T-cell (primary cell): ENCODE results near the gene P2RX4. TPM values are rescaled to one million over a fixed set of nuclear protein-coding genes. Genes with fewer than 3 reads are reported as not detected.

Source experiments
- ATAC-seq, 4 experiments: fragments of 200-7000 bp in 3 of 4; fragments of 150-1000 bp in 1 of 4; cut with Tn5 transposase; replicated peaks in 1 of 4; 1 replicate in 3 of 4; 2 replicates in 1 of 4; pipeline ENCODE4 v1.10.0; 2021; ENCODE audit warnings: moderate library complexity in 3 of 4, mild to moderate bottlenecking in 2 of 4, moderate number of reproducible peaks in 1 of 4
- CTCF ChIA-PET, 2 donors: fragments of 300-600 bp; sonication (Branson Sonifier 250); formaldehyde crosslinking; loops; one replicate each; lab custom pipeline; 2022; ENCODE audit warnings: antibody characterized with exemption in 2 of 2; lab: Charles Lee
- POLR2A ChIA-PET, 2 donors: fragments of 300-600 bp; sonication (Branson Sonifier 250); formaldehyde crosslinking; loops; one replicate each; lab custom pipeline; 2022; ENCODE audit warnings: antibody characterized with exemption in 2 of 2; lab: Charles Lee
- DNase-seq, 35 experiments: peaks; one replicate each; pipeline versions ENCODE4 v3.0.0 to v3.0.0-alpha.2; 2013 to 2023
- H3K27ac ChIP-seq: one replicate; pipeline ENCODE4 v1.5.1; 2013; ENCODE audit warnings: low read length
- H3K27me3 ChIP-seq, 2 experiments: replicated peaks in 1 of 2; 1 replicate in 1 of 2; 2 replicates in 1 of 2; pipeline versions ENCODE4 v1.6.1 to v1.7.0; 2013; ENCODE audit warnings: low read length in 1 of 2, mixed read lengths in 1 of 2; ENCODE audit not compliant: control insufficient read depth in 2 of 2, insufficient read depth in 2 of 2; ENCODE audit errors: extremely low read depth in 1 of 2
- H3K36me3 ChIP-seq, 2 donors: 1 replicate in 1 of 2; 2 replicates in 1 of 2; pipeline versions ENCODE4 v1.6.1 to v1.7.0; 2013; ENCODE audit warnings: low read length in 1 of 2; ENCODE audit not compliant: control insufficient read depth in 2 of 2, insufficient read depth in 1 of 2; ENCODE audit errors: extremely low read depth in 1 of 2
- H3K4me1 ChIP-seq, 2 experiments: 1 replicate in 1 of 2; 2 replicates in 1 of 2; pipeline versions ENCODE4 v1.6.1 to v1.7.0; 2013; ENCODE audit warnings: low read length in 2 of 2, mixed read lengths in 1 of 2; ENCODE audit not compliant: insufficient read depth in 2 of 2, control insufficient read depth in 1 of 2; ENCODE audit errors: extremely low read depth in 1 of 2
- H3K4me3 ChIP-seq, 2 donors: 1 replicate in 1 of 2; 2 replicates in 1 of 2; pipeline versions ENCODE4 v1.5.1 to v1.7.0; 2013; ENCODE audit warnings: mild to moderate bottlenecking in 2 of 2, low read length in 1 of 2, moderate library complexity in 1 of 2; ENCODE audit not compliant: control insufficient read depth in 1 of 2; ENCODE audit errors: extremely low read depth in 1 of 2
- H3K9me3 ChIP-seq: 2 replicates; pipeline ENCODE4 v1.7.0; 2013
- H3K27ac Mint-ChIP-seq, 2 donors: one replicate each; pipeline ENCODE4 v1.8.0; 2020 to 2021; ENCODE audit warnings: mild to moderate bottlenecking in 2 of 2, mixed read lengths in 2 of 2
- H3K27me3 Mint-ChIP-seq, 2 donors: one replicate each; pipeline ENCODE4 v1.8.0; 2021 to 2022; ENCODE audit warnings: mixed read lengths in 2 of 2
- H3K36me3 Mint-ChIP-seq: one replicate; pipeline ENCODE4 v1.8.0; 2021; ENCODE audit warnings: mixed read lengths
- H3K4me1 Mint-ChIP-seq, 3 donors: one replicate each; pipeline ENCODE4 v1.8.0; 2020 to 2022; ENCODE audit warnings: mixed read lengths in 3 of 3, mild to moderate bottlenecking in 1 of 3
- H3K4me3 Mint-ChIP-seq, 3 donors: one replicate each; pipeline ENCODE4 v1.8.0; 2020 to 2022; ENCODE audit warnings: mild to moderate bottlenecking in 3 of 3, mixed read lengths in 3 of 3, moderate library complexity in 3 of 3
- H3K9me3 Mint-ChIP-seq, 3 donors: one replicate each; pipeline ENCODE4 v1.8.0; 2020 to 2022; ENCODE audit warnings: mixed read lengths in 3 of 3
- WGBS: methylation state at CpG from one replicate; pipeline ENCODE4 v1.1.5; 2013; ENCODE audit warnings: missing lambda C conversion rate; ENCODE audit not compliant: insufficient coverage; 5-methylcytosine and 5-hydroxymethylcytosine counted together
- total RNA-seq, 35 experiments: library from RNA in 6 of 35; stranded (reverse) in 6 of 35; fragments of 120-200 nt in 1 of 35; gene quantifications; one replicate each; pipeline versions ENCODE4 v1.2.1 to v1.2.4 and lab custom pipeline; 2013 to 2026

The P2RX4 gene
- total RNA-seq, 5 donors from 2014 or later (not counting 1 experiment from before 2014, with no cell fraction given): 36.2 to 62.3 (median 36.9) TPM

- H3K27me3 Mint-ChIP-seq: no peaks in the 10 kb centered on the region
- no peak overlapping the region for H3K4me3 Mint-ChIP-seq
- H3K27ac Mint-ChIP-seq: peak overlapping the region in 1 of 2 donors; percentile 48
- peaks cover 33 to 37% (median 35%) of the 10 kb centered on the region in 3 donors for H3K4me1 Mint-ChIP-seq
- no peaks in the 10 kb centered on the region for H3K9me3 Mint-ChIP-seq
- Histone ChIP-seq H3K4me3 (no peak overlapping the region), H3K27me3 (no peaks in the 10 kb centered on the region), H3K27ac (no peak overlapping the region), H3K36me3 (peaks cover 4 to 31% of the 10 kb centered on the region in 2 donors), H3K4me1 (peaks cover 26 to 37% of the 10 kb centered on the region in 2 experiments), H3K9me3 (no peaks in the 10 kb centered on the region)
- no peak for DNase-seq
- ATAC-seq: no peak
- peaks cover 24% of the 10 kb centered on the region for H3K36me3 Mint-ChIP-seq
- ChIA-PET POLR2A (no interaction called here), CTCF (interaction anchor here in 1 of 2 donors (0.6 to 1.1 kb wide), 2 partner anchors 29 to 116 kb away, joined by 3 read pairs; no protein-coding TSS in a partner anchor)
- 94% methylated on average over 8 of the region's 9 CpGs for WGBS
These were observed 26.8 kb downstream of the P2RX4 start for GRCh38 chr12:121236776-121237175.

- DNase-seq: no peak
- Histone ChIP-seq H3K36me3 (peaks cover 3 to 26% of the 10 kb centered on the region in 2 donors), H3K4me1 (peaks cover 26 to 43% of the 10 kb centered on the region in 2 experiments), H3K27ac (no peak overlapping the region), H3K4me3 (no peak overlapping the region), H3K27me3 (no peaks in the 10 kb centered on the region), H3K9me3 (no peaks in the 10 kb centered on the region)
- Mint-ChIP-seq H3K27ac (peak overlapping the region; percentile 97 to 100), H3K4me1 (peaks cover 37 to 41% (median 37%) of the 10 kb centered on the region in 3 donors), H3K27me3 (no peaks in the 10 kb centered on the region), H3K36me3 (peaks cover 20% of the 10 kb centered on the region), H3K9me3 (no peaks in the 10 kb centered on the region), H3K4me3 (peak overlapping the region in 1 of 3 donors; percentile 0)
- no peak for ATAC-seq
- 80% methylated on average over 5 of the region's 8 CpGs for WGBS
- ChIA-PET CTCF (interaction anchor here in 1 of 2 donors (1.1 kb wide), 1 partner anchor 29 kb away, joined by 3 read pairs; no protein-coding TSS in a partner anchor), POLR2A (no interaction called here)
These were observed 27.5 kb downstream of the P2RX4 start for GRCh38 chr12:121237415-121237814.

GRCh38 chr12:121238086-121238485, 28.2 kb downstream of the P2RX4 start:
- CTCF ChIA-PET: interaction anchor here in 1 of 2 donors (0.7 kb wide), 1 partner anchor 525 kb away, joined by 3 read pairs; no protein-coding TSS in a partner anchor

GRCh38 chr12:121238604-121239350, 28.8 kb downstream of the P2RX4 start:
- Mint-ChIP-seq H3K4me3 (peak overlapping the region in 1 of 3 donors; percentile 89), H3K27me3 (no peaks in the 10 kb centered on the region), H3K9me3 (no peaks in the 10 kb centered on the region), H3K4me1 (peaks cover 37 to 49% (median 40%) of the 10 kb centered on the region in 3 donors), H3K27ac (peak overlapping the region; percentile 97 to 100), H3K36me3 (peaks cover 16% of the 10 kb centered on the region)
- Histone ChIP-seq H3K27ac (peak overlapping the region; percentile 95), H3K27me3 (no peaks in the 10 kb centered on the region), H3K4me1 (peaks cover 26 to 45% of the 10 kb centered on the region in 2 experiments), H3K4me3 (no peak overlapping the region), H3K36me3 (peaks cover 2 to 14% of the 10 kb centered on the region in 2 donors), H3K9me3 (no peaks in the 10 kb centered on the region)
- ChIA-PET POLR2A (interaction anchor here (0.5 to 0.8 kb wide), 5 partner anchors 9 to 1269 kb away, joined by 3 to 10 read pairs (median 3); partner anchors contain the start of genes CAMKK2 (in 1 of the 2) and RPLP0 (in 1 of the 2)), CTCF (interaction anchor here (0.6 to 1.2 kb wide), 5 partner anchors 8 to 526 kb away, joined by 3 to 4 read pairs (median 3); no protein-coding TSS in a partner anchor)
- ATAC-seq (no peak), DNase-seq (no peak)
- 50% methylated on average over 2 of the region's 7 CpGs for WGBS

More at GRCh38 chr12:121238086-121238485, 28.2 kb downstream of the P2RX4 start:
- no peaks in the 10 kb centered on the region for H3K9me3 ChIP-seq
- H3K36me3 ChIP-seq: peaks cover 0 to 20% of the 10 kb centered on the region in 2 donors
- H3K4me1 Mint-ChIP-seq: peaks cover 37 to 42% (median 37%) of the 10 kb centered on the region in 3 donors
- H3K27me3 Mint-ChIP-seq: no peaks in the 10 kb centered on the region
- WGBS: 94% methylated on average over 4 of the region's 4 CpGs
- no peak overlapping the region for H3K4me3 ChIP-seq
- ATAC-seq (no peak), DNase-seq (no peak)
- H3K27ac Mint-ChIP-seq: peak overlapping the region; percentile 97 to 100
- no peaks in the 10 kb centered on the region for H3K27me3 ChIP-seq
- H3K27ac ChIP-seq: peak overlapping the region; percentile 95
- peaks cover 13% of the 10 kb centered on the region for H3K36me3 Mint-ChIP-seq
- peaks cover 26 to 45% of the 10 kb centered on the region in 2 experiments for H3K4me1 ChIP-seq
- no peaks in the 10 kb centered on the region for H3K9me3 Mint-ChIP-seq
- POLR2A ChIA-PET: interaction anchor here in 1 of 2 donors (0.5 kb wide), 1 partner anchor 119 kb away, joined by 3 read pairs; no protein-coding TSS in a partner anchor
- peak overlapping the region in 1 of 3 donors; percentile 0 for H3K4me3 Mint-ChIP-seq

- Histone ChIP-seq H3K27ac (peak overlapping the region; percentile 95), H3K4me3 (peak overlapping the region in 1 of 2 donors; percentile 46), H3K4me1 (peaks cover 26 to 45% of the 10 kb centered on the region in 2 experiments), H3K9me3 (no peaks in the 10 kb centered on the region), H3K27me3 (no peaks in the 10 kb centered on the region), H3K36me3 (peaks cover 7 to 16% of the 10 kb centered on the region in 2 donors)
- CTCF ChIA-PET: interaction anchor here (0.5 to 1.2 kb wide), 6 partner anchors 8 to 411 kb away, joined by 3 to 5 read pairs (median 3); no protein-coding TSS in a partner anchor
- POLR2A ChIA-PET: interaction anchor here (0.6 to 0.8 kb wide), 4 partner anchors 9 to 1268 kb away, joined by 3 to 10 read pairs (median 4); partner anchors contain the start of genes CAMKK2 (in 1 of the 2) and RPLP0 (in 1 of the 2)
- H3K4me1 Mint-ChIP-seq: peaks cover 37 to 49% (median 40%) of the 10 kb centered on the region in 3 donors
- peak in 3 of 35 experiments; percentile 13 to 47 (median 16) for DNase-seq
- 82% methylated on average over 3 of the region's 6 CpGs for WGBS
- peak overlapping the region; percentile 76 to 89 (median 80) for H3K4me3 Mint-ChIP-seq
- H3K9me3 Mint-ChIP-seq: no peaks in the 10 kb centered on the region
- H3K27ac Mint-ChIP-seq: peak overlapping the region; percentile 97 to 100
- peaks cover 16% of the 10 kb centered on the region for H3K36me3 Mint-ChIP-seq
- no peak for ATAC-seq
- no peaks in the 10 kb centered on the region for H3K27me3 Mint-ChIP-seq
These were observed 29.6 kb downstream of the P2RX4 start for GRCh38 chr12:121239351-121240061.
